ENCODE data around the gene WAC. TPM values are rescaled to one million over a fixed set of nuclear protein-coding genes. Genes with fewer than 3 reads are reported as not detected.
"Not testable (repeated sequence)": the region's sequence is repeated elsewhere in the genome, so short reads cannot be mapped to it uniquely, and the experiment has no call there.

Gene WAC
- total RNA-seq, 1 donor from 2014 or later, result 125 TPM

GRCh38 chr10:28587270-28587969 lies 54.5 kb downstream of the WAC start:
- peaks cover 53% of the 10 kb centered on the region for H3K36me3 Mint-ChIP-seq (ENCODE audit: low read depth)
- H3K27me3 Mint-ChIP-seq, result no peaks in the 10 kb centered on the region
- intact Hi-C loops (cut with micrococcal nuclease), result no loop called here
- H3K4me3 Mint-ChIP-seq, result no peak overlapping the region
- H3K4me1 Mint-ChIP-seq, result peaks cover 16% of the 10 kb centered on the region
- no peak overlapping the region for H3K27ac Mint-ChIP-seq
- no peaks in the 10 kb centered on the region for H3K9me3 Mint-ChIP-seq
- DNase-seq, result no peak

- H3K27me3 Mint-ChIP-seq, result no peaks in the 10 kb centered on the region
- H3K4me1 Mint-ChIP-seq, result peaks cover 19% of the 10 kb centered on the region
- no peak overlapping the region for H3K4me3 Mint-ChIP-seq
- H3K27ac Mint-ChIP-seq, result peak overlapping the region; percentile 45
- intact Hi-C loops (cut with micrococcal nuclease), result no loop called here
- H3K36me3 Mint-ChIP-seq (ENCODE audit: low read depth), result peaks cover 56% of the 10 kb centered on the region
- no peak for DNase-seq
- no peaks in the 10 kb centered on the region for H3K9me3 Mint-ChIP-seq
Measured at GRCh38 chr10:28587970-28588290, 55.0 kb downstream of the WAC start.

- peaks cover 34% of the 10 kb centered on the region for H3K4me1 Mint-ChIP-seq
- DNase-seq, result no peak
- H3K27me3 Mint-ChIP-seq, result no peaks in the 10 kb centered on the region
- H3K9me3 Mint-ChIP-seq, result no peaks in the 10 kb centered on the region
- H3K36me3 Mint-ChIP-seq (ENCODE audit: low read depth), result peaks cover 58% of the 10 kb centered on the region
- peak overlapping the region; percentile 49 for H3K4me3 Mint-ChIP-seq
- intact Hi-C loops (cut with micrococcal nuclease), result loop anchor here (5.0 kb wide), 1 partner anchor 61 kb away; the partner anchor contains the start of gene WAC
- peak overlapping the region; percentile 79 for H3K27ac Mint-ChIP-seq
Measured at GRCh38 chr10:28592953-28593352, 60.0 kb downstream of the WAC start.

GRCh38 chr10:28593811-28594210 lies 60.9 kb downstream of the WAC start:
- H3K4me3 Mint-ChIP-seq, result no peak overlapping the region
- peak overlapping the region; percentile 34 for H3K27ac Mint-ChIP-seq
- intact Hi-C loops (cut with micrococcal nuclease), result loop anchor here (5.0 kb wide), 1 partner anchor 62 kb away; the partner anchor contains the start of gene WAC
- H3K9me3 Mint-ChIP-seq, result no peaks in the 10 kb centered on the region
- DNase-seq, result no peak
- H3K4me1 Mint-ChIP-seq, result peaks cover 39% of the 10 kb centered on the region
- no peaks in the 10 kb centered on the region for H3K27me3 Mint-ChIP-seq
- H3K36me3 Mint-ChIP-seq (ENCODE audit: low read depth), result peaks cover 63% of the 10 kb centered on the region

- intact Hi-C loops (cut with micrococcal nuclease), result loop anchor here (5.0 kb wide), 1 partner anchor 62 kb away; the partner anchor contains the start of gene WAC
- peaks cover 42% of the 10 kb centered on the region for H3K4me1 Mint-ChIP-seq
- peaks cover 62% of the 10 kb centered on the region for H3K36me3 Mint-ChIP-seq (ENCODE audit: low read depth)
- H3K27me3 Mint-ChIP-seq, result no peaks in the 10 kb centered on the region
- no peak overlapping the region for H3K27ac Mint-ChIP-seq
- H3K4me3 Mint-ChIP-seq, result no peak overlapping the region
- DNase-seq, result peak; percentile 70
- H3K9me3 Mint-ChIP-seq, result no peaks in the 10 kb centered on the region
Measured at GRCh38 chr10:28594406-28594805, 61.5 kb downstream of the WAC start.

- intact Hi-C loops (cut with micrococcal nuclease), result no loop called here
- DNase-seq, result no peak
- H3K9me3 Mint-ChIP-seq, result no peaks in the 10 kb centered on the region
- H3K27ac Mint-ChIP-seq, result peak overlapping the region; percentile 52
- H3K4me3 Mint-ChIP-seq, result no peak overlapping the region
- H3K27me3 Mint-ChIP-seq, result no peaks in the 10 kb centered on the region
- H3K36me3 Mint-ChIP-seq (ENCODE audit: low read depth), result peaks cover 61% of the 10 kb centered on the region
- H3K4me1 Mint-ChIP-seq, result peaks cover 45% of the 10 kb centered on the region
Measured at GRCh38 chr10:28595613-28596012, 62.7 kb downstream of the WAC start.

GRCh38 chr10:28600056-28600455 lies 67.1 kb downstream of the WAC start:
- Mint-ChIP-seq H3K36me3 (ENCODE audit: low read depth) (peaks cover 50% of the 10 kb centered on the region), H3K4me1 (peaks cover 31% of the 10 kb centered on the region)

GRCh38 chr10:28601012-28601411 lies 68.1 kb downstream of the WAC start:
- Mint-ChIP-seq H3K9me3 (no peaks in the 10 kb centered on the region), H3K36me3 (ENCODE audit: low read depth) (peaks cover 48% of the 10 kb centered on the region), H3K4me1 (peaks cover 31% of the 10 kb centered on the region), H3K27me3 (no peaks in the 10 kb centered on the region), H3K27ac (no peak overlapping the region), H3K4me3 (no peak overlapping the region)
- intact Hi-C loops (cut with micrococcal nuclease), result no loop called here
- no peak for DNase-seq

More at GRCh38 chr10:28600056-28600455, 67.1 kb downstream of the WAC start:
- H3K27ac Mint-ChIP-seq, result no peak overlapping the region
- H3K27me3 Mint-ChIP-seq, result no peaks in the 10 kb centered on the region
- no peak for DNase-seq
- H3K9me3 Mint-ChIP-seq, result no peaks in the 10 kb centered on the region
- H3K4me3 Mint-ChIP-seq, result no peak overlapping the region
- intact Hi-C loops (cut with micrococcal nuclease), result no loop called here

- DNase-seq, result no peak
- no peaks in the 10 kb centered on the region for H3K27me3 Mint-ChIP-seq
- H3K27ac Mint-ChIP-seq, result no peak overlapping the region
- H3K9me3 Mint-ChIP-seq, result no peaks in the 10 kb centered on the region
- peaks cover 41% of the 10 kb centered on the region for H3K36me3 Mint-ChIP-seq (ENCODE audit: low read depth)
- H3K4me1 Mint-ChIP-seq, result peaks cover 20% of the 10 kb centered on the region
- no peak overlapping the region for H3K4me3 Mint-ChIP-seq
- intact Hi-C loops (cut with micrococcal nuclease), result loop anchor here (2.0 kb wide), 1 partner anchor 62 kb away; no protein-coding TSS in a partner anchor
Measured at GRCh38 chr10:28604567-28605536, 71.9 kb downstream of the WAC start.

GRCh38 chr10:28606568-28606967 lies 73.7 kb downstream of the WAC start:
- intact Hi-C loops (cut with micrococcal nuclease), result no loop called here
- DNase-seq, result no peak
- H3K9me3 Mint-ChIP-seq, result no peaks in the 10 kb centered on the region
- peaks cover 18% of the 10 kb centered on the region for H3K4me1 Mint-ChIP-seq
- no peaks in the 10 kb centered on the region for H3K27me3 Mint-ChIP-seq
- no peak overlapping the region for H3K4me3 Mint-ChIP-seq
- peaks cover 47% of the 10 kb centered on the region for H3K36me3 Mint-ChIP-seq (ENCODE audit: low read depth)
- H3K27ac Mint-ChIP-seq, result no peak overlapping the region

GRCh38 chr10:28609636-28610035 lies 76.7 kb downstream of the WAC start:
- intact Hi-C loops (cut with micrococcal nuclease); H3K4me3 Mint-ChIP-seq; DNase-seq; H3K9me3 Mint-ChIP-seq; H3K27ac Mint-ChIP-seq; H3K27me3 Mint-ChIP-seq: not testable (repeated sequence)
- H3K4me1 Mint-ChIP-seq, result peaks cover 19% of the 10 kb centered on the region
- H3K36me3 Mint-ChIP-seq (ENCODE audit: low read depth), result peaks cover 55% of the 10 kb centered on the region

GRCh38 chr10:28612877-28613276 lies 80.0 kb downstream of the WAC start:
- Mint-ChIP-seq H3K9me3 (no peaks in the 10 kb centered on the region), H3K27me3 (no peaks in the 10 kb centered on the region), H3K4me1 (peaks cover 13% of the 10 kb centered on the region), H3K27ac (no peak overlapping the region), H3K36me3 (ENCODE audit: low read depth) (peaks cover 64% of the 10 kb centered on the region), H3K4me3 (no peak overlapping the region)
- intact Hi-C loops (cut with micrococcal nuclease), result no loop called here
- no peak for DNase-seq

- H3K27me3 Mint-ChIP-seq, result no peaks in the 10 kb centered on the region
- intact Hi-C loops (cut with micrococcal nuclease), result no loop called here
- H3K27ac Mint-ChIP-seq, result no peak overlapping the region
- peaks cover 61% of the 10 kb centered on the region for H3K36me3 Mint-ChIP-seq (ENCODE audit: low read depth)
- no peak for DNase-seq
- H3K4me3 Mint-ChIP-seq, result no peak overlapping the region
- peaks cover 7% of the 10 kb centered on the region for H3K4me1 Mint-ChIP-seq
- no peaks in the 10 kb centered on the region for H3K9me3 Mint-ChIP-seq
Measured at GRCh38 chr10:28616514-28616913, 83.6 kb downstream of the WAC start.

- intact Hi-C loops (cut with micrococcal nuclease), result no loop called here
- no peaks in the 10 kb centered on the region for H3K9me3 Mint-ChIP-seq
- peaks cover 44% of the 10 kb centered on the region for H3K36me3 Mint-ChIP-seq (ENCODE audit: low read depth)
Measured at GRCh38 chr10:28619455-28619854, 86.5 kb downstream of the WAC start.

More at GRCh38 chr10:28619455-28619854, 86.5 kb downstream of the WAC start:
- peaks cover 5% of the 10 kb centered on the region for H3K4me1 Mint-ChIP-seq
- H3K27ac Mint-ChIP-seq, result no peak overlapping the region
- H3K4me3 Mint-ChIP-seq, result no peak overlapping the region
- no peaks in the 10 kb centered on the region for H3K27me3 Mint-ChIP-seq
- DNase-seq, result peak; percentile 35
